HepG2 (cell line): ENCODE results near the gene PCGF3. TPM values are rescaled to one million over a fixed set of nuclear protein-coding genes. Genes with fewer than 3 reads are reported as not detected.

Experiments
- ATAC-seq: fragments of 200-7000 bp; cut with Tn5 transposase; 3 replicates; pipeline ENCODE4 v1.9.1; 2020; ENCODE audit warnings: mild to moderate bottlenecking, moderate library complexity
- BruUV-seq: library from RNA; stranded (reverse); fragments of 400-500 nt; replicated peaks from 2 replicates; lab custom pipeline; 2021; lab: Mats Ljungman, UMichigan
- CTCF ChIA-PET: fragments of 300-600 bp; formaldehyde crosslinking; extraction: SDS; loops from one replicate; lab custom pipeline; 2021; ENCODE audit warnings: low total read pairs, inconsistent platforms, low intra/inter-chr PET ratio; lab: Yijun Ruan, JAX
- POLR2A ChIA-PET: fragments of 350-600 bp; sonication (Branson Sonifier 250); formaldehyde crosslinking; loops from one replicate; lab custom pipeline; 2020; ENCODE audit warnings: antibody characterized with exemption, inconsistent platforms; lab: Yijun Ruan, JAX
- DNase-seq: peaks from one replicate; pipeline ENCODE4 v3.0.0-alpha.2; 2015; ENCODE audit warnings: low spot score
- FAIRE-seq: peaks from 3 replicates; lab custom pipeline; 2011; peaks lifted over from hg19 to GRCh38; lab: Jason Lieb, UNC
- H2AFZ ChIP-seq: one replicate; pipeline ENCODE4 v1.6.1; 2011; ENCODE audit warnings: low read length, inconsistent platforms
- H3K27ac ChIP-seq: fragments of 300-600 bp; 3 replicates; pipeline ENCODE4 v1.8.0; 2011; ENCODE audit warnings: mixed run types, mild to moderate bottlenecking, mixed read lengths, low read length, inconsistent platforms; ENCODE audit not compliant: insufficient read depth; ENCODE audit errors: extremely low read length
- H3K27me3 ChIP-seq, 2 experiments: fragments of 200-600 bp in 1 of 2; 2 replicates in 1 of 2; 3 replicates in 1 of 2; pipeline versions ENCODE4 v1.6.0 to v1.8.0; 2011; ENCODE audit warnings: low read length in 2 of 2, mild to moderate bottlenecking in 2 of 2, moderate library complexity in 2 of 2, inconsistent platforms in 1 of 2; ENCODE audit not compliant: insufficient read depth in 2 of 2, control insufficient read depth in 1 of 2
- H3K36me3 ChIP-seq, 2 experiments: fragments of 200-600 bp in 1 of 2; replicated peaks in 1 of 2; 2 replicates in 1 of 2; 3 replicates in 1 of 2; pipeline versions ENCODE4 v1.5.1 to v1.8.0; 2011; ENCODE audit warnings: low read length in 2 of 2, inconsistent platforms in 1 of 2; ENCODE audit not compliant: insufficient read depth in 2 of 2, control insufficient read depth in 1 of 2
- H3K4me1 ChIP-seq: 2 replicates; pipeline ENCODE4 v1.5.1; 2012; ENCODE audit warnings: low read length, inconsistent platforms; ENCODE audit not compliant: insufficient read depth
- H3K4me2 ChIP-seq: 2 replicates; pipeline ENCODE4 v1.6.0; 2011; ENCODE audit warnings: low read depth, low read length, inconsistent platforms
- H3K4me3 ChIP-seq, 3 experiments: fragments of 200-600 bp in 1 of 3; sonication (generic), shearing (Covaris generic) in 1 of 3; replicated peaks in 1 of 3; 2 replicates each; pipeline ENCODE4 v1.5.1; 2011 to 2016; ENCODE audit warnings: low read length in 3 of 3, inconsistent platforms in 2 of 3, low read depth in 2 of 3, mild to moderate bottlenecking in 2 of 3, control low read depth in 1 of 3, mixed read lengths in 1 of 3; ENCODE audit not compliant: insufficient read depth in 1 of 3
- H3K79me2 ChIP-seq: one replicate; pipeline ENCODE4 v1.6.1; 2011; ENCODE audit warnings: low read length, inconsistent platforms; ENCODE audit not compliant: insufficient read depth
- H3K9ac ChIP-seq: 2 replicates; pipeline ENCODE4 v1.6.0; 2011; ENCODE audit warnings: mild to moderate bottlenecking, low read depth, low read length, inconsistent platforms; ENCODE audit not compliant: insufficient read depth
- H3K9me3 ChIP-seq: 2 replicates; pipeline ENCODE4 v1.5.1; 2012; ENCODE audit warnings: mild to moderate bottlenecking, low read length
- H4K20me1 ChIP-seq: 2 replicates; pipeline ENCODE4 v1.6.0; 2011; ENCODE audit warnings: inconsistent platforms, mild to moderate bottlenecking, low read length, moderate library complexity; ENCODE audit not compliant: insufficient read depth
- ARID4A ChIP-seq: sonication (generic); formaldehyde crosslinking; IDR thresholded peaks from 2 replicates; pipeline ENCODE4 v1.5.0; 2020; ENCODE audit warnings: mild to moderate bottlenecking, missing genetic modification reagents, borderline replicate concordance
- ARNTL ChIP-seq: sonication (generic); formaldehyde crosslinking; IDR thresholded peaks from 2 replicates; pipeline ENCODE4 v1.4.0; 2020; ENCODE audit warnings: mild to moderate bottlenecking, missing genetic modification reagents
- ATF7 ChIP-seq, 2 experiments: fragments of 450-650 bp in 1 of 2; sonication (generic) in 1 of 2; formaldehyde crosslinking in 1 of 2; IDR thresholded peaks; 2 replicates each; pipeline versions ENCODE4 v1.4.0 to v1.6.1; 2016 to 2020; ENCODE audit warnings: antibody characterized with exemption in 1 of 2, mild to moderate bottlenecking in 1 of 2, missing genetic modification reagents in 1 of 2
- ELF1 ChIP-seq: sonication (generic); formaldehyde crosslinking; IDR thresholded peaks from 2 replicates; pipeline ENCODE4 v1.4.0; 2020; ENCODE audit warnings: missing genetic modification reagents
- RBM22 ChIP-seq: fragments of 200-400 bp; formaldehyde crosslinking; optimal IDR thresholded peaks from 2 replicates; pipeline ENCODE3; 2017; ENCODE audit warnings: mild to moderate bottlenecking, low read length, moderate library complexity
- TOE1 ChIP-seq: sonication (generic); formaldehyde crosslinking; IDR thresholded peaks from 2 replicates; pipeline ENCODE4 v1.4.0; 2020; ENCODE audit warnings: mild to moderate bottlenecking, missing genetic modification reagents
- YEATS4 ChIP-seq: sonication (generic); formaldehyde crosslinking; IDR thresholded peaks from 2 replicates; pipeline ENCODE4 v1.4.0; 2020; ENCODE audit warnings: missing genetic modification reagents, borderline replicate concordance
- ZNF567 ChIP-seq: sonication (generic); formaldehyde crosslinking; IDR thresholded peaks from 2 replicates; pipeline ENCODE4 v1.8.1; 2023; ENCODE audit warnings: mild to moderate bottlenecking, missing genetic modification reagents, borderline replicate concordance
- ZNF720 ChIP-seq: sonication (generic); formaldehyde crosslinking; IDR thresholded peaks from 2 replicates; pipeline ENCODE4 v1.4.0; 2020; ENCODE audit warnings: missing genetic modification reagents
- WGBS: methylation state at CpG from one replicate; pipeline ENCODE4 v1.1.6; 2017; ENCODE audit warnings: low lambda C conversion rate; 5-methylcytosine and 5-hydroxymethylcytosine counted together
- in situ Hi-C: cut with HindIII; loops from 2 replicates; pipeline ENCODE4 v1.10.0; 2017; ENCODE audit warnings: low pct_unique_long_range_greater_than_20kb; ENCODE audit not compliant: extremely low pct_ligation_motif_present
- intact Hi-C: fragments of 100-400 bp; cut with micrococcal nuclease; formaldehyde crosslinking; loops from one replicate; pipeline ENCODE4 v1.10.0; 2022; ENCODE audit not compliant: unreplicated experiment
- polyA plus RNA-seq, 8 experiments: library from polyadenylated mRNA; depleted of rRNA in 3 of 8; stranded (reverse) in 7 of 8; unstranded in 1 of 8; fragments of >200 nt; fragmentation: Illumina TruSeq in 4 of 8; extraction: Trizol in 4 of 8; gene quantifications; 2 replicates each; pipeline versions ENCODE4 v1.2.1 to v1.2.3, GENCODE V29; 2011 to 2016; ENCODE audit warnings: low read depth in 4 of 8, missing spikeins in 1 of 8, mixed read lengths in 1 of 8; ENCODE audit not compliant: insufficient read depth in 1 of 8
- total RNA-seq, 5 experiments: library from RNA; depleted of rRNA; stranded (reverse); fragments of >200 nt; fragmentation: Illumina TruSeq; extraction: Trizol; gene quantifications; 2 replicates each; pipeline ENCODE4 v1.2.3, GENCODE V29; 2016; ENCODE audit warnings: low read depth in 1 of 5
- TF ChIP-seq, protein P1 (sequence below): sonication (generic); formaldehyde crosslinking; IDR thresholded peaks from 2 replicates; pipeline ENCODE4 v1.8.0; 2022; ENCODE audit warnings: mild to moderate bottlenecking, missing genetic modification reagents; ENCODE audit not compliant: insufficient replicate concordance

PCGF3 gene
- total and polyA plus RNA-seq, 2 of the 13 experiments (the other 11 are each of a cell fraction or from before 2014, with no cell fraction given), result 28.6 to 66.2 TPM

GRCh38 chr4:768995-769394 is 63.4 kb downstream of the PCGF3 start (continued):
- TF ChIP-seq ELF1 (no peak), ATF7 (IDR thresholded peaks at IDR 0.05) (no peak), ATF7 (CRISPR knock-in tag; IDR thresholded peaks at IDR 0.05) (no peak)

DNA sequence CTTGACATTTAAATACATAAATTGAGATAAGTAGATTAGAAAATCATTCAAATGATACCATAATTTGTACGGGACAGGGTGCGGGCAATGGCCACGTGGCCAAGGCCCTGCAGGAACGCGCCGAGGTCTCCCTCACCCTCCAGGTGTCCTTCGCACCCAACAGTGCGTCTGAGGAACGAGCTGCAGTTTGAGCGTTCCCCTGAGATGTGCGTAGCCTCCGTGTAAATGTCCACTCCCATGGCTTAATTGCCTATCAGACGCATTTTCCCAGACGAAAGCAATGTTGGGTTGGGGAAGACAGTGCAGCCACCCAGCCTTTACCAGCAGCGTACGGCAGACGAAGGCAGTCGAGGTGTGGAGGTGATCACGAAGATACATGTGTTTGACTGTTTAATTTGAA is 63.9 kb downstream of the PCGF3 start:
- Histone ChIP-seq H4K20me1 (peaks cover 37% of the 10 kb centered on the region), H3K27me3 (no peaks in the 10 kb centered on the region), H3K4me1 (peaks cover 10% of the 10 kb centered on the region; the same call in 1 of the 2 replicates), H3K27ac (no peak overlapping the region), H3K79me2 (peaks cover 36% of the 10 kb centered on the region), H3K9ac (no peak overlapping the region), H3K4me3 (no peak overlapping the region), H3K36me3 (peaks cover 13 to 58% of the 10 kb centered on the region in 2 experiments), H2AFZ (no peak overlapping the region), H3K4me2 (no peak overlapping the region), H3K9me3 (no peaks in the 10 kb centered on the region)
- intact Hi-C loops (no loop called here), in situ Hi-C loops (no loop called here)
- CTCF ChIA-PET, result no interaction called here
- DNase-seq (no peak), FAIRE-seq (no peak), ATAC-seq (no peak)
- POLR2A ChIA-PET, result interaction anchor here (1.4 kb wide), 1 partner anchor 12 kb away, joined by 3 read pairs; no protein-coding TSS in a partner anchor
- TSS peak; percentile 29 for BruUV-seq
- 97% methylated on average over 19 of the region's 19 CpGs for WGBS
- TF ChIP-seq ZNF720 (CRISPR knock-in tag), result no peak
- no peak for TF ChIP-seq ARNTL
- peak; percentile 32 for TF ChIP-seq RBM22
- TF ChIP-seq, protein P1, sequence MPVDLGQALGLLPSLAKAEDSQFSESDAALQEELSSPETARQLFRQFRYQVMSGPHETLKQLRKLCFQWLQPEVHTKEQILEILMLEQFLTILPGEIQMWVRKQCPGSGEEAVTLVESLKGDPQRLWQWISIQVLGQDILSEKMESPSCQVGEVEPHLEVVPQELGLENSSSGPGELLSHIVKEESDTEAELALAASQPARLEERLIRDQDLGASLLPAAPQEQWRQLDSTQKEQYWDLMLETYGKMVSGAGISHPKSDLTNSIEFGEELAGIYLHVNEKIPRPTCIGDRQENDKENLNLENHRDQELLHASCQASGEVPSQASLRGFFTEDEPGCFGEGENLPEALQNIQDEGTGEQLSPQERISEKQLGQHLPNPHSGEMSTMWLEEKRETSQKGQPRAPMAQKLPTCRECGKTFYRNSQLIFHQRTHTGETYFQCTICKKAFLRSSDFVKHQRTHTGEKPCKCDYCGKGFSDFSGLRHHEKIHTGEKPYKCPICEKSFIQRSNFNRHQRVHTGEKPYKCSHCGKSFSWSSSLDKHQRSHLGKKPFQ (CRISPR knock-in tag), result no peak
- TF ChIP-seq ARID4A (CRISPR knock-in tag), result no peak
- TF ChIP-seq YEATS4 (CRISPR knock-in tag), result no peak
- no peak for TF ChIP-seq TOE1
- TF ChIP-seq ZNF567 (CRISPR knock-in tag), result no peak
